GM19455 (cell line): ENCODE data around the gene C2CD4B.

Experiments
- ATAC-seq: cut with Tn5 transposase; IDR thresholded peaks from one replicate; pipeline ENCODE4 v1.9.1; 2021; ENCODE audit not compliant: unreplicated experiment

Gene C2CD4B

DNA sequence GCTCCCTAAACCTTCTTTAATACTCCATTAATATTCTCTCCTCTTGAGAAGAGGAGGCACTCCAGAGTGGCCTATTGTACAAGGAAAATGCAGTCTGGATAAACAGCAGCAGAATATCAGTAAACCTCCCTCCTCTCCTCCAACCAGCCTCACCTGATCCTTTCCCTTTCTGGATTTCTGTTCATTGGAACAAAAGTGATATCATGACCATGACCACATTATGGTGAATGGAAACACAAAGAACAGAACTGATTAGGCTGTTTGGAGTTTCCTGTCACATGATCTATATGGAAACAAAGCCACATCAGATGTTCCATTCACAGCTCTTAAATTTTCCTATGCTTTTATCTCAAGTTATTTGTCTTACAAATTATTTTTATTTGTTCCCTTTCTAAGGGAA, 14.6 kb downstream of the C2CD4B start:
- ATAC-seq, result no peak

DNA sequence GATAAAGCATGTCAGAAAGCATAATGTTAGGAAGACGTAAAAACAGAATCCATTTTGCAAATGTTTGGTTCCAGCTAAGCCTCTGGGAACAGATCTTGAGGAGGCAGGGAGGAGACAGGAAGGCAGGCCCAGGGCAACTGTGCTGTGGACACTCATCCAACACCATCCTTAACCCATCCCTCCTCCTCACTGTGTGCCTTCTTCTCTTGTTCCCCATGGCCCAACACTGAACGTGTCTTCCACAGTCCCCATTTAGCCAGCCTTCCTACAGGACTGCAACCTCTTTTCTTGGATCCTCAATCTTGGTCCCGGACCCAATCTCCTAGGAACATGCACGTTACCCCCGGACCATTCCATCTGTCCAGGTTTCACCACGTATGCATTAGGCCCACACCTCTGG, 15.4 kb downstream of the C2CD4B start:
- ATAC-seq, result no peak

DNA sequence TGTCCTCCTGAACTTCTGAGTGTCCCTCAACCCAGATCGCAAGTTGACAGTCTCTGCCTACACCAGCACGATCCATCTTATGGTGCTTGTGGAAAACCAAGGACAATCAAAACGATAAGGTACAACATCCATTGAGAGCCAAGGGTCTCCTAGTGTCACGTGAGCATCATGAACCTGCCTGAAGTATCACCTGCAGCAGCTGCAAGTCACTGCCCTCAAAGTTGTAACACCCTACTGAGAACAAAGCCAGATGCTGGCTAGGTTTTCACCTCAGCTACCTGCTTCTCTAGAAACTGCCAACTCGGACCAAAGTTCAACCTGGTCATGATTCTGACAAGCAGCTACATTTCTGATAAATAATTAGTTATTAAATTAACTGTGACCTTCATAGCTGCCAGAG, 17.5 kb downstream of the C2CD4B start:
- no peak for ATAC-seq

DNA sequence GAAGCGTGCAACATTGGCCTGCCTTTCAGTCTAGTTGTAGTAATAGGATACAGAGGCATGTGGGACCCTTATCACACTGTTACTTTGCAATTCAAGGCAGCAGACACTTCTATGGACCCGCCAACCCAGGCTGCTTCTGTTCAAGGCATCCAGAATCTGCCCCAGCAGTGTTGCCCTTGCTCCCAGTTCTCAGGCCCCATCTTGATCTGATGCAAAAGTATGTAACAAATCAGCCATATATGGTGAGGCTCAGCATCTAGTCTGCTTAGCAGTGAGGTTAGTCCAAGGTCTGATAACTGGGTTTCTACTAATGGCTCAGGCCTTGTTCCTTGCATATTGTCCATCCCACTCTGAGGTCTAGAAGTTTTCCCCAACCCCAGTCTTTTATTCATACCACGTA, 17.9 kb downstream of the C2CD4B start:
- ATAC-seq, result no peak

DNA sequence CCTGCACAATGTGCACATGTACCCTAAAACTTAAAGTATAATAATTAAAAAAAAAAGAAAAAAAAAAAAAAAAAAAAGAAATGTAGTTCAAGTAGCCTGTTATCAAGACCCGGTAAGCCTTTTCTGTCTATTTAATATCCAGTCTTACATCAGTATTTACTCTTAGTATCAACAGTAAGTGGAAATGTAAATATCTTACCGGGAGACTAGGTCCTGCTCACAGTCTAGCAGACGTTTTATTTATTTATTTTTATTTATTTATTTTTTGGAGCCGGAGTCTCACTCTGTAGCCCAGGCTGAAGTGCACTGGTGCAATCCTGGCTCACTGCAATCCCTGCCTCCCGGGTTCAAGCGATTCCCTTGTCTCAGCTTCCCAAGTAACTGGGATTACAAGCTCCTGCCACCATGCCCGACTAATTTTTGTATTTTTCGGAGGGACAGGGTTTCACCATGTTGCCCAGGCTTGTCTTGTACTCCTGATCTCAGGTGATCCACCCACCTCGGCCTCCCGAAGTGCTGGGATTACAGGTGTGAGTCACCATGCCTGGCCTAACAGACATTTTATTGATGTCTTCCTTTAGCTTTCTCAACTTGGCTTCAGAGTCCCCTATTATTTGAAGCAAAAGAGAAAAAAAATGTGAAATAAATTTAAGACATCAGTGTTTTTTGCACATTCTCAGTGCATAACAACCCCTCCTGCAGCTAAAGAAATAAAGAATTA, 19.9 kb downstream of the C2CD4B start:
- no peak for ATAC-seq

DNA sequence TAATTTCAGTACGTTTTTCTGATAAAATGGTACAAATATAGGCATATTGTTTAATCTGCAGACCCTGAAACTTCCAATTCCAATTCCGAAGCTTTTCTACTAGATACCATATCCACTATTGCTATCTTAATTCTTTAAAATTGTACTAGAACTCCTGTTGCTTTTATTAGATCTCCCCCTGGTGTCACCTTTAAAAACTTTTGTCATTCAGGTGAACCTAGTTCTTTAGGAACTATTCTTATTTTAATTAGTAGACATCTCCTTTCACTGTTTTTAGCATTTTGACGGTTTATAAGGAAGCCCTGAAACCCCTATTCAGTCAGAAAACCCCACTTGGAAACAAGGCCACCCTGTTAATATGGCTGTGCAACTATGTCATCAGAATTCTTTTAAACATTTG, 22.3 kb downstream of the C2CD4B start:
- no peak for ATAC-seq

DNA sequence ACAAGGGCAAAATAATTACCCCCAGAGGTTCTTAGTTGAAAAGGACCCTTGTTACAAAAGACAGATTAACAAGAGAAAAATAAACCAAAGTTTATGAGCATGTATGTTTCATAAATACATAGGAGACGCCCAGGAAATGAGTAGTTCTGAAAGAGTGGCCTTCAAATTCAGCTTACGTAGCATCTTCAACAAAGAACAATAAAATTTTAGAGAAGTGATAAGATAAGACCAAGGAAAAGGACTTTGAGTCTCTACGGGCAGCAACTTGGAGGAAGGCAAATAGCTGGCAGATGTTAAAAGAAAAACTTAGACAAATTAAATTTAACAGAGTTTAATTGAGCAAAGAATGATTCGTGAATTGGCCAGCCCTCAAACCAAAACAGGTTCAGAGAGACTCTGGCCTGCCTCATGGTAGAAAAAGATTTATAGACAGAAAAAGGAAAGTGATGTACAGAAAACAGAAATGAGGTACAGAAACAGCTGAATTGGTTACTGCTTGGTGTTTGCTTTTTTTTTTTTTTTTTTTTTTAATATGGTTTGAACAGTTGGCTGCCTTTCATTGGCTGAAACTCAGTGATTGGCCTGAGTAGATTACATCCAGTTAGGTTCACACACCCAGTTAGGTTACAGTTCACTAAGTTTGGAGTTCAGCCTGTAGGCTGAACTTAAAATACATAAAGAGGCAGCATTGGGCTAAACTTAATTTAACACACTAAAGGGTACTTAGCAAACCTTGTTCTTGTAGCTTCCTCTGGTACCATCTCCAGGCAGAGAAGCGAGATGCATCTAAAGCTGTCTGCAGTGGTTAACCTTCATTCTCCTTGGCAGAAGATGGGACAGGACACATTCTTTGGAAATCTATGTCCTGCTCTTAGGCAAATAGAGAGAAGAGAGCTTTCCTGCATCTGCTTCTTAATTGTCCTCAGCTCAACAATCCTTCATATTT, 23.2 kb downstream of the C2CD4B start:
- ATAC-seq, result no peak

DNA sequence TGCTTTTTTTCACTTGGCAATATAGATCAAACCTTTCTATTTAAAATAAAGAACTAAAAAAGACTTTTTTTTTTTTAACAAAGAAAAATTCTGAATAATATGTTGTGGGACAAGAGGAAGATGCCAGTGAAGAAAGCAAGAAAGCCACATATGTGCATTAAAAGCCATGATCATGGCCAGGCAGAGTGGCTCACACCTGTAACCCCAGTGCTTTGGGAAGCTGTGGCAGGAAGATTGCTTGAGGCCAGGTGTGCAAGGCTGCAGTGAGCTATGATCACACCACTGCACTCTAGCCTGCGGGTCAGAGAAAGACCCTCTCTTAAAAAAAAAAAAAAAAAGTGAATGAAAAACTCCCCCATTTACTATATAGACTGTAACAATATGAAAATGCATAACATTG, 23.9 kb downstream of the C2CD4B start:
- no peak for ATAC-seq

DNA sequence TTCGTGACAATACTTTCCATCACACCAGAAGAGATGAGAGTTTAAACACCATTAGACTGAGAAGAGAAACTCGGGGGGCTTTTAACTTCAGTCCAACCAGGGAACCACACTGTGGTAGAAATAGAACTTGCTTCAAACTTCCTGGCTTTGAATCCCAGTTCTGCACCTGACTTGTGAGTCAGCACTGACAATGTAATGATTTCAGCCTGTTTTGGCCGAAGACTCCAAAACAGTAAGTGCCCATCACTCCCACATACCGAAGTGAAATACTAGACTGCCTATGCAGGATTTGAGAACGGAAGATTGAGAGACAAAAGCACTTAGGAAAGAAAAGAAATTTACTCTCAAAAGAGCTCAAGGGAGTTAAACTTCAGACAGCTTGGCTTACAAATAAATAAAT, 27.0 kb downstream of the C2CD4B start:
- no peak for ATAC-seq

DNA sequence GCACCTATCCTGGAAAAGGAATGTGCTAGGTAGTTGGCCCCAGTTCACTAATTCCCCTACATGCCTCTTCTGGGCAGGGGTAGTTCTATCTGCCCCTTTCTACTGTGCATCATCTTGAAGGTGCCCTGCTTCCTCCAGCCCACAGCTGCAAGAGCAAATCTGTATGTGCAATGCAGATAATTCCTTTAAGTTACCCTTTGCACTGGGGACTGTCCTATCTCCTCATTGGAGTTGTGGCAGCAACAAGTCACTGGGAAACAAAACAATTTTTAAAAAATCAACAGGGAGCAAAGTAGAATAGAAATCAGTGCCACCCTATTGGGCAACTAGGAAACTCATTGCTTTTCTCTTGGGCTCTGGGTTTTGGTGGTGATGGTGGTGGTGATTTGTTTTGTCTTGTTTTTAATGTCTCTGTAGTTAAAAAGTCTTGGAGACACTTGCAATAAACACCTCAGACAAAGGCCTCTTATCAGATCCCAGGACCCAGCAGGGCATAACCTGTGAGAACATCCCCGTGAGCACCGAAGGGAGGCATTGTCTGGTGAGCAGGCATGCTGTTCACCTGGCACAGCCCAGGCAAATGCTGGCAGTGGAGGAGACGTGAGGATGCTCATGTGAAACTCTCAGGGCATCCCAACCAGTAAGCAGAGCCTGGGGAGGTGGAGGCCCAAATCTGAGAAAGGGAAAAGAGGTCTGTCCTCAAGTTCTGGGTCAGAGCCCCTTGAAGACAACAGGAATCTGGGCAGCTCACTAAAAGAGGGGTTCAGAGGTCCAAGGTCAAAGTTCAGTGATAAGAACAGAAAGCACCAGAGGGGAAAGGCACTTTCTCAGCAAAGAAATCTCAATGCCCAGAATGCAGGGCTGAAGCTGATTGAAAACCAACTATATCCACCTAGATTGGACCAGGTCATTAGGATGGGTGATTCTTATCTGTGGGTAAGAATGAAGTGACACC, 27.9 kb downstream of the C2CD4B start:
- ATAC-seq, result no peak

DNA sequence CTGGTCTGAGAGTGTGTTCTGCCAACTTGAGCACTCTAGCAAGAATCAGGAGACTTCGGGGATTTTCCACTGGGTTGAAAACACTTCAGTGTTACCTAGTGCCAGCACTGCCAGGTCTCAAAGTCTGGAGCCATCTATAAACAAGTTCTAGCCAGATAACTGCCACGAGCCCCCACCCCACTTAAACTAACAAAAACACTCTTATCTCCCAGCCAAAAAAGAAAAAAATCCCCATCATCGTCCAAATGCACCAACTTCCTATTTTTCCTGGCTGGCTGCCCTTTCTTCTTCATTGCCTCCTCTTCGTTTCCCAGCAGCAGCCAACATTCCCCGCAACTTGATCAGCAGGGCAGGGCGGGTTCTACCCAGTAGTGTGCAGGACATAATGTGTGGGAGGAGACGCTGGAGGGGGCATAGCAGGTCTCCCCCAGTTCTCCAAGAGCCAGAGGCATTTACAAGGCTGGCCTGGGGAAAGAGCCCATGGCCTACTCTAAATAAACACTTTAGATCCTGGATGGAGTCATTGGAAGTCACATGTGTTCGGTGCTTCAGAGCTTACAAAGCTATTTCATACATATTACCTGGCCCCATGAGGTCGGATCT, 29.5 kb downstream of the C2CD4B start:
- ATAC-seq, result no peak

DNA sequence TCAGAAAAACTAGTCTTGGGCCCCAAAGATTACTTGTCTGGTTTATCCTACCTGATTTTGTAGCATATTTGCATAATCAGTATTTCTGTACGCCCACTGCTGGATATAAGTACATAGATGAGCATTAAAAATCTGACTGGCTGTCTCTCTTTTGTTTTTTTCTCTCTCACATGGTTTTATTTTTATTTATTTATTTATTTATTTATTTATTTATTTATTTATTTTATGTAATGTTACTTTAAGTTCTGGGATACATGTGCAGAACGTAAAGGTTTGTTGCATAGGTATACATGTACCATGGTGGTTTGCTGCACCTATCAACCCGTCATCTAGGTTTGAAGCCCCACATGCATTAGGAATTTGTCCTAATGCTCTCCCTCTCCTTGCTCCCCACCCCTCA, 31.9 kb downstream of the C2CD4B start:
- no peak for ATAC-seq

DNA sequence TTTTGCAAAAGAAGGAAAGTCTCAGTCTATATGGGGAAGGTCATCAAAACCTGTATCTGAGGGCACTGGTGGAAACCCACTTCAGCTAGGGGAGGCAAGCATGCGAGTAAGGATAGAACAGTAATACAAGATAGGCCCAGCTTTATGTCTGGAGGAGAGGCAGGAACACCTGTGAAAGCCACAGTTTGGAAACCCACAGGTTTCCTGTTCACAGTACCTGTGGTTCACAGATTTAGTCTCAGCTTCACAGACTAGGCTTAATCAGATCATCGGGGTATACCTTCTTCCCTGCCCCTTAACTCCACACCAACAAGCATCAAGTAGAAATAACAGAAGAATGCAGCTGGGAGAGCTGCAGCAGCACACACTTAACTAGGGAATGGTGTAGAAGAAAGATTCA, 36.2 kb downstream of the C2CD4B start:
- ATAC-seq, result no peak

DNA sequence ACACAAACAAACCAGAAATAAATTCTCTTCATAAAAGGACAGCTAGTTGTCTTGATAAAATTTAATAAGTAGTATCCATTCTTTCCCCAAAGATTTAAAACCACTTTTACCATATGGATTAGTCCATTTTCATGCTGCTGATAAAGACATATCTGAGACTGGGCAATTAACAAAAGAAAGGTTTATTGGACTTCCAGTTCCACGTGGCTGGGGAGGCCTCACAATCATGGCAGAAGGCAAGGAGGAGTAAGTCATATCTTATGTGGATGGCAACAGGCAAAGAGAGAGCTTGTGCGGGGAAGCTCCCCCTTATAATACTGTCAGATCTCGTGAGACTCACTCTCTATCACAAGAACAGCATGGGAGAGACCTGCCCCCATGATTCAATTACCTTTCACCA, 38.7 kb downstream of the C2CD4B start:
- no peak for ATAC-seq

DNA sequence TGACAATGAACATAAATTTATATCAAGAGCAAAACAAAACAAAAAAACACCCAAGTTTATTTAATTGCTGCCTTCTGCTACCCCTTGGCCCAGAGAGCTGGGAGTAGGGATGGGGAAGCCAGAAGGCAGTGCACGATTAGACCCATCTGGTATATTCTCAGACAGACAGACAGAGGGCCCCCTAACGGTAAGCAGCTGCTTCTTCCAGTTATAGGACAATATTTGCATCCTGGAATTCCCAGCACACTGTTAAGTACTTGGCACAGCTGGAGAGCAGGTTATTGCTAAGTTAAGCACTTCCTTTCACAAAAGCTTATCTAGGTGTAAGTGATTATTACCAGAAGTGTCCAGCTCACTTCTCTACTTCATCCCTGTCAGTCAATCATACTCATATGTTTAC, 39.3 kb downstream of the C2CD4B start:
- ATAC-seq, result no peak

DNA sequence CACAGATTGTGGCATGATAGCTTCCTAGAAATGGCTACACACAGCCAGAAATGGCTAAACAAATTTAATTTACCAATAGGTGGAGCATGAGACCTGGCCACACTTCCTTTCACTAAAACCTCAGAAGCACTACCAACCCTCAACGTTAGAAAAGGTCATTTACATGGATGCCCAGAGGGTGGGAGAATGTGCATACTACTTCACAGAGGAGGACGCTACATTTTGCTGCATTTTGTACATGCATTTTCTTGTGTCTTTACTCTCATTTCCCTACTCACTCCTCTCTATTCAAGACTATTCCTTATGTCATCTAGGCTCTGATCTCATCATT, 40.1 kb downstream of the C2CD4B start:
- no peak for ATAC-seq

DNA sequence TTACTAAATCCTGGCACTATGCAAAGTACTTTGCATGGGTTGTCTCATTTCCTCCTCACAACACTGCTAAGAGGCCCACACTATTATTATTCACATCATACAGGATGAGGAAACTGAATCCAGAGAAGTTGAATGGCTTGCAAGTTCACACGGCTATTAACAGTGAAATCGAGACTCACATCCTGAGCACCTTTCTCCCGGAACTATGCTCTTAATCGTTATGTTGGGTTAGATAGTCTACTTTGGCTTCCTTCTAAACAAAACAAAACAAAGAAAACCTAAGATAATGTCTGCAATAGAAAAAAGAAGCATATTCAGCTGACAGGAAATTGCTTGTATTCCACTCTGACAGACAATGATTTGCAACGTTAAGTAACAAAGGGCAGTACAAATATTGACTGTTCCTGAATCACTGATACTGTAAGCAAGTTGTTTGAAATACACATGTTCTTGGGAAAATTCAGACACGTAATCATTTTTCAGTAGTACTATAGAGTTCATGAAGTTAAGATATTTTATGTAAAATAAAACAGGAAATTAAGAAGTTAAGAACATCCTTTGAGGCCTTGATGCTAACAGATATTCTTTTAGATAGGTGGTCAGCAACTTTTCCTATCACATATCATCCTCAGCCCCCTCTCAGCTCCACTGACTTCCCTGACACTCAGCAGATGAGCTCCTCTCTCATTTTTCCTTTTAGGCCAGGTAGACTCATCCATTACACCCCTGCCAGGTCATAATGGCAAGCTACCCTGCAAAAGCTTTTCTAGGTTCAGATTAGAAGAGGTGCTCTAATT, 40.7 kb downstream of the C2CD4B start:
- no peak for ATAC-seq

DNA sequence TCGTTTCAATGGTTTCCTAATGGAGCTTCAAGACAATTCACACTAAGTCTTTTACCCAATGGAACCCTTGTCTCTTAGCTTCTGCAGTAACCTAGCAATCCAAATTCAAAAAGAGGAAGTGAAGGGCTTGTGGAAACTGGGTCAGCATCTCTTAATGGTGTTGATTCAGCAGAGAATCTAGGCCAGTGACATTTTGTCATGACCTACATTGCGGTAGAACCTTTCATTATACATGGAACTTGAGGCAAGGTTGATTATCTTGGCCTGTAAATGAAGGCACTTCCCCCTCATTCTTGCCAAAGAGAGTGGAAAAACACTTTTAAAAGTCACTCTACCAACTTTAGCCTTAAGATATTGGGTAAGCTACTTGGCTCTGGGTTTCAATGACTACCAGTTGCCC, 42.8 kb downstream of the C2CD4B start:
- no peak for ATAC-seq

DNA sequence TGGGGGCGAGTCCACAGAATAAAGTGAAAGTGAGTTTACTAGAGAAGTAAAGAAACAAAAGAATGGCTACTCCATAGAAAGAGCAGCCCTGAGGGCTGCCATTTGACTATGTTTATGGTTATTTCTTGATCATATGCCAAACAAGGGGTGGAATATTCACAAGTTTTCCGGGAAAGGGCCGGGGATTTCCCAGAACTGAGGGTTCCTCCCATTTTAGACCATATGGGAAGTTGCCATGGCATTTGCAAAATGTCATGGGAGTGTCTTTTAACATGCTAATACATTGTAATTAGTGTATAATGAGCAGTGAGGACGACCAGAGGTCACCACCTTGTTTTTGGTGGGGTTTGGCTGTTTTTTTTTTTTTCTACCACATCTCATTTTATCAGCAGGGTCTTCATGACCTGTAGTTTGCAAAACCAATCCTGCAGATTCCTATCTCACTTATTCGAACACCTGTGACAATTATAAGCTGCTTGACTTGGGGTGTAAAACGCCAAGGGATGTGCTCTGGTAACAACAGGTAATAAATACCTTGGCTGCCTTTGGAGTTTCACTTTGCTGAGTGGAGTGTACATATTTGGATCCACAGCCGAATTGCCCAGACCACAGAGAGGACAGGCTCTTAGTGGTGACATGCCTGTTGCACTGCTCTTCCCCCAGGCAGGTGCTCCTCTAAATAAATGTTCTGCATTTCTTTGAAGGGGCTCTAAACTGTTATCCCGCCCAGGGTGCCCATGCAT, 43.6 kb downstream of the C2CD4B start:
- ATAC-seq, result no peak

DNA sequence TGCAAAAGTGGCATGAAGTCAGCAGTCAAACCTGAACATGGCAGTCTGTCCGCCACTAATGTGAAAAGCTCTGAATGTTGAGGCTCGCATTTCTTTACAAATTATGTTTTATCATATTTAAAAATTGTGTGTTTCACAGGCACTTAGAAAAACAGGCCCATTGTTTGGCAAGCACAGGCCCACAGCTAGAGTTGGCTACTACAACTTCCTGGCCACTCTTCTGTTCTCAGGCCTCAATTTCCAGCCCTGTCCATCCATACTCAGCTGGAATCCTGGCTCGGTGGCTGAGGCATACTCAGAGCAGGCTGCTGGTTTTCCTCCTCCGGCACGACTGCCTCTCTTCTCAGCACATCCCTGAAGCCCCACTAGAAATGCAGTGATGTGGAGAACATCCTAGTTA, 44.3 kb downstream of the C2CD4B start:
- ATAC-seq, result no peak
